ENCODE data around the gene BBS7.
A peak's percentile ranks its signal among the peaks of the same experiment; 100 is the strongest.

BBS7 gene

DNA sequence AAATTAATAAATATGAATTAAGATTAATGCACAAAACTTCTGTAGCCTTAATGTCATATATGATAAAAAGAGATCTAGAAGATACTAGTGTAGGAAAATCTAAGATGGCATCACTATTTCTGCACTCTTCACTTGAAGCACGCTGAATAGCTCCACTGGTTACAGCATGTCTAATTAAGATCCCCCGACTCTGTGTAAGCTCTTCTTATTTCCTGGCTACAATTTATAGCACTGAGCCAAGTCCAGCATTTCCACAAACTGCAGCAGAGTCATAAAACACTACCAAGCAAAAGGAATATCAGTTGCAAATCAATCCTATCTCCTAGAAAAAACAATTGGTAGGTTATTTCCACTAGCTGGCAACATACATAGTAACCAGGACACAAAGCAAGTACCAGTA is 45.3 kb downstream of the BBS7 start:
- DNase-seq: no peak

DNA sequence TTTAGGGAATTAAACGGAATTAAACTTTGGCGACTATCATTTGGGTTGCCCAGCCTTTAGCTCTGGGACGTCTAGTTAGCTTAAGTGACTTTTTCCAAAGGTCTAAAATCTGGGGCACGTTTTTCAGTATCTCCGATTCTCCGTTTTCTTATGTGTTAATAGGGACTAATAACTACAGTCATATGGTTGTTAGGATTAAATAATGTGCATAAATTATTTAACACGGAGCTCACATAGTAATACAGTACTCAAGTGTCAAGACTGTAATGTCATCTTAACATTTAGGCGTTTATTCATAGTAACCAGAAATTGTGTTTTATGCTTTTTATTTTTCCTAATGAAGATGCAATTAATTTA is 46.1 kb downstream of the BBS7 start:
- DNase-seq: no peak

DNA sequence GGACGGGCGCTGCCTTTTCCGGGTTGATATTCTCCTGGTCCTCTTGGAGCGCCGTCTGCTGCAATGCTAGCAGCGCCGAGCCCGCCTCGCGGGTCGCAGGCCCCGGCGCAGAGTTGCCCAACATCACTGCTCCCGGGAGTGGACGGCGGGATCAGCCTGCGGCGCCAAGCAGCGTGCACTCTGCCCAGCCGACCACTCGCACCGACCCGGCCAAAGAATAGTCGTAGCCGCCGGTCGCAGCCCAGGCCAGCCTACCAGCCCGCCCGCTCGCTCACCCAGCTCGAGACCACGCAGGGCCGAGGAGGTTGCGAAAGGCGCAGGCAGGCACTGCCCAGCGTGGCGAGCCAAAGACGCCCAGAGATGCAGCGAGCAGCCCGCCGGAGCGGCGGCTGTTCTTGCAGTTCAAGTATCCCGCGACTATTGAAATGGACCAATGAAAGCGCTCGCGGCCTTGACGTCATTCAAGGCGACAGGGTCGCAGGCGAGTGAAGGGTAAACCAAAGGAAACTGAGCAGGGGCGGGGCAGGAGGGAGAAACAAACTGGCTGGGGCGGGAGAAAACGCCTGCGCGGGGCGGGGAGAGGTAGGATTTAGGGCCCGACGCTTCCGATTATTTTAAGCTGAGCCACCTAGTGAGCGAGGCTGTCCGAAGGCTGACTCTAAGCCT is 46.6 kb downstream of the BBS7 start, which contains the start of gene CCNA2:
TSS of gene CCNA2 (minus strand) at position 379 of the 666 bp plus-strand sequence. CDS start at position 124, 255 bp downstream.
- DNase-seq: peak; percentile 98

DNA sequence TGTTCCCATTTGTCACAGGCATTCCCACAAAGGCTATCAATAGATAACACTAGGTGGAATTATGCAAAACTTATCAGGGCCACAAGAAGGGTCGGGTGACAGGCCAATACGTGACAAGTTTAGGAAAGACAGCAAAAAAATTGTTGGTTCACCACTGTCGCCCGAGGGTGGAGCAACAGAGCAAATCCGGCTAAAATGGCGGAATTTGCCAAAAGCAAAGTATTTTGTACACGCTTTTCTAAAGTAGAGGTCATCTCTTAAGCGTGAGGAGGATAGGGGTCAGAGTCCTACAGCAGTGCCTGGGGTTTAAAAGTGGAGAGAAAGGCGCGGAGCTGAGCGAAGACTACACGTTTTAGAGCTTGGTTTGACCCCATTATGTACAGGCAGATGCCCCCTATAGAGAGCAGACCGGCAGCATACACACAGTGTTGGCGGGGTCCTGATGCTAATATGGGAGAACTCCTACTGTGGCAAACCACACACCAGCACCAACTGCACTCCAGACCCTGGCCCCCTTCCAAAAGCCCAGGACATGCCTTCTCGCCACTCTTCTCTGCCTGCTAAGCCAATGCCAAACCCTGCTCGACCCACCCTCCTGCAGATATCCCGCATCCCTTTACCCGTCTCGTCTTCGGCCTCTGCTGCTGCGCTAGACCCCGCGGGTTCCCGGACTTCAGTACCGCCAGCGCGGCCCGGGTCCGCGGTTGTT is 47.3 kb downstream of the BBS7 start:
- DNase-seq: peak; percentile 56

DNA sequence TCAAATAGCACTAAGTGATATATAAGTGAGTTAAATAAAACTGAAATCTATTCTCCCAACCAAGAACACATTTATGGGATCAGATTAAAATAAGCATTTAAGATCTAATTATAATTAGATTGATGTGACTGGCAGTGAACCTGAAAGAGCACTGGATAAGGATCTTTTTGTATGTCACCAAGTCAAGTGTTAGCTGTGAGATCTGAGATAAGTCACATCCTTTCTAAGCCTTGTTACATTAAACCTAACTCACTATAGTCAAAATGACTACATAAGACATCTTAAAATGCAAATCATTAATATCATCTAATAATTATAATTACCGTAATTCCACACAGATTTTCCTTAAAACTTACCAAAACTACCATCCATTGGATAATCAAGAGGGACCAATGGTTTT is 48.2 kb downstream of the BBS7 start:
- DNase-seq: no peak

DNA sequence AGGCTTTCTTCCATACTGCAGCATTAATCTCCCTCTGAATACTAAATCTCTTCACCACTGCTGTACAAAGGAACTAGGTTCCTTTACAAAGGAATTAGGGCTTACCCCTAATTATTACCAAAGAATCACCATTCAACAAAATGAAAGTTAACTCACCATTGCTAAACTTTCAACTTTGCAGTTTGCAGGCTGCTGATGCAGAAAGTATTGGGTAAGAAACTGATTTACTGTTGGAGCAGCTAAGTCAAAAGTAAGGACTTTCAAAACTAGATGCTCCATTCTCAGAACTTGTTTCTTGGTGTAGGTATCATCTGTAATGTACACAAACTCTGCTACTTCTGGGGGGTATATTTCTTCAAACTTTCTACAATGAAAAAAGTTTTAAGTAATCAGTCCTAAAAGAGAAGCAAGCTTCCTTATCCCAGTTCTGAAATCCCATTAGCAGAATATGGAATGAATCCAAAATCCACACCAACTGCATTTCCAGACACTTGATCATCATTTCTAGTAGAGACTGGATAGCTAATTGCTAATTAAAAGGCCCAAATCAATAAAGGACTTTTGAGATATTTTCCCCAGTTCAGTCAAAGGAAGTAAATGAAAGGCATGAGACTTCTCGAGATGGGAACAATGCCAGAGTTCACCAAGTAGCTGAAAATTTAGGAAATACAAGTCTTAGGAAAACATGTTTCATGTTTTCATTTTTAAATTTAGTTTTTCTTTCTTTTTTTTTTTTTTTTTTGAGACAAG is 50.9 kb downstream of the BBS7 start:
- no peak for DNase-seq

DNA sequence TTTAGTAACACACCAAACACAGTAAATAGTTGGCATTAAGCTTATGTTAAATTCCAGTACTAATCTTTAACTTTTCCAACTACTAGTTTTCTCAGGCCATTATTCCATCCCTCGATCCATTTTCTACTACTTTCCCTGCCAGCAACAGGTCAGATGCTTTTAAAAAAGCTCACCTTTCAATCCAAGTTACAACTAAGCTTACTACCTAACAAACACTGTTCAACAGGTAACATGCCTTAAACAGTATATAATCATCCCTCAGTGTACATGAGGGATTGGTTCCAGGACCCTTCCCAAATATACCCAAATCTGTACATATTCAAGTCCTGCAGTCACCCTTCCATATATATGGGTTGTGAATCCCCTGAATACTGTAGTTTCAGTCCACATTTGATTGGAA is 52.1 kb downstream of the BBS7 start:
- no peak for DNase-seq

DNA sequence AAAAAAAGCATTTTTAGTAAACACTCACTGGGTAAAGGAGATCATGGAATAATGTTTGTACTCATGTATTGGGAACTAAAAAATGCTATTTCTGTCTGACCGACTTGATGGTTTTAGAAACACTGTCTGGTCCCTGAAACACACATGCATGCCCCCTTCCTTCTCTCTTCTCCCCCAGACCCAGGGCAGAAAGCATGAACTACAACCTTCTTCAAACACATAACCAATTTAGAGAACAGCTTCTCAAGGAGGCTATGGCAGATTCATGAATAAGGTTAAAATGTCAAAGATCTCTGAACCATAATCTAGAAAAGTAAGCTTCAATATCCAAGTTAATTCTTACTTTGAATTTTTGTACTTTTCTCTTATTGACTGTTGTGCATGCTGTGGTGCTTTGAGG is 52.6 kb downstream of the BBS7 start:
- DNase-seq: no peak

DNA sequence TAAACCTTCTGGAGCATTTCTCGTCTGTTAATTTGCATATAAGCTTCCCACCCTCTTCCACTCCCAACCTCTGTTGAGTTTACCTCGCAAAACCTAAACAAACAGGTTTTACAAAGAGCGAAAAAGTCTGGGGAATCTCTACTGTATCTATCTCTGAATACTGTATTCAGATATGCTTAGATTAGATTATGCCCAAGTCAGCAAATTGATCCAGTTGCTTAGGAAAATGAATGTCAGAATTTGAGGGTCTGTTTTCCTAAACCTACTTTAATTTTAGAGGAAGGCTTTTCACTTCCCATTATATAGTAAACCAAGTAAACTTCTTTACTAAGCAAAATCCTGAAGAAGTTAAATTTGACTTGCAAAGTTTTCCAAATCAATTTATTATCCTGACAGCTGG is 53.3 kb downstream of the BBS7 start:
- DNase-seq: no peak

DNA sequence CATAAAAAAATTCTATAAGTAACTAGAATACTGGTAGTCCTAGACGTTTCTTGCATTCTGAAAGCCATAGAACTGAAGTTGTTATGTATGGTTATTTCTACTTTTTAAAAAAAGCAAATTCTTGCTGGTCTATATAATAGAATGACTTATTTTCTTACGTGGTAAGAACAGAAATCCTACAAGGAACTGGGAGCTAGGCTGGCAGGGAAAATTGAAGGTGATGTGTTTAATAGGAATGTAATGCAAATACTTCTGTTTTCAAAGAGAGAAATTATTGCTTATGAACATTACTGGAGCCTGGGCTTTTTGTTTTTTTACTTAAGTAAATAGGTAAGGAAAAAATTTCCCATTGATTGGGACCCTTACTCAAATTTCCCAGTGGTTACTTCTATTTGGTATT is 55.5 kb downstream of the BBS7 start:
- no peak for DNase-seq

DNA sequence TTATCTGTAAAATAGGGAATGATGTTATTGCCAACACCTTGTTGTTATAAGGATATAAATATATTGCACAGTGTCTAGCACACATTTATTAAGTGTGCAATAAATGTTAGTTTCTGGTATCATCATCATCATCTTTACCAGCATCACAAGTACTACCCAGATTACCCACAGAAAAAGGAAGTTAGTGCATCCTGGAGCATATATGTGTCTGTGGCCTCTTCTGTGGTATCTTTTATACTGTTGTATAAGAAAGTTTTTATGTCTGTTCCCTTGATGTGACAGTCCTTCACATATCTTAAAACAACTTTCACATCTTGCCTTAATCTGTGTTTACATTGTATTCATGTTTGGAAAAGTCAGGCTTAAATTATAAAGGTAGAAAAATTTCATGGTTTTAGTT is 59.2 kb downstream of the BBS7 start:
- no peak for DNase-seq

DNA sequence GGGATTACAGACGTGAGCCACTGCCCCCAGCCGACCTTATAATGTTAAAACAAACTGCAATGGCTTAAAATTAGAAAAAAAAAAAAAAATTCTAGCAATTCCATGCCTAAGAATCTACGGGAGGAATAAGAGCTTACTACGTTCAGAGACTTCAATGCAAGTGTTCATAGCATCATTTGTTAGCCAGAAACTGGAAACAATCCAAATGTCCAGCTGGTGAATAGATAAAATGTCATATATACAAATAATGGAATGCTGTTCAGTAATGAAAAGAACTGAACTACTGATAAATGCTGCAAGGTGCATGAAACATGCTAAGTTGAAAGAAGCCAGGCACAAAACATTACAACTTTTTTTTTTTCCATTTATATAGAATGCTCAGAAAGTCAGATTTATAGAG is 63.9 kb downstream of the BBS7 start:
- no peak for DNase-seq

DNA sequence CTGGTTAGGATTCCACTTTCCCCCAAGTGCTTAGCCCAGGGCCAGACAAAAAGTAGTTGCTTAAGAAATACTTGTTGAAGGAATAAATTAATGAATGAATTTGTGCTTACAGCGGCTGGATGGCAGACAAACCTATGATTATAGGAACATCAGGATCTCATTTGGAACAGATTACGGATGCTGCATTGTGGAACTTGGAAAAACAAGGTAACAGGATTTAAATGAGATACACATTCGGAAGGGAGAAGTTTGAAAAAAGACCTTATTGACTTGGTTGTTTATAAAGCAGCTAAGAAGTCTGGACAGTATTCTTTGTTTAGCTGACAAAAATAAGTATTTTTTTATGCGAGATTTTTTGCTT is 68.6 kb downstream of the BBS7 start:
- no peak for DNase-seq

DNA sequence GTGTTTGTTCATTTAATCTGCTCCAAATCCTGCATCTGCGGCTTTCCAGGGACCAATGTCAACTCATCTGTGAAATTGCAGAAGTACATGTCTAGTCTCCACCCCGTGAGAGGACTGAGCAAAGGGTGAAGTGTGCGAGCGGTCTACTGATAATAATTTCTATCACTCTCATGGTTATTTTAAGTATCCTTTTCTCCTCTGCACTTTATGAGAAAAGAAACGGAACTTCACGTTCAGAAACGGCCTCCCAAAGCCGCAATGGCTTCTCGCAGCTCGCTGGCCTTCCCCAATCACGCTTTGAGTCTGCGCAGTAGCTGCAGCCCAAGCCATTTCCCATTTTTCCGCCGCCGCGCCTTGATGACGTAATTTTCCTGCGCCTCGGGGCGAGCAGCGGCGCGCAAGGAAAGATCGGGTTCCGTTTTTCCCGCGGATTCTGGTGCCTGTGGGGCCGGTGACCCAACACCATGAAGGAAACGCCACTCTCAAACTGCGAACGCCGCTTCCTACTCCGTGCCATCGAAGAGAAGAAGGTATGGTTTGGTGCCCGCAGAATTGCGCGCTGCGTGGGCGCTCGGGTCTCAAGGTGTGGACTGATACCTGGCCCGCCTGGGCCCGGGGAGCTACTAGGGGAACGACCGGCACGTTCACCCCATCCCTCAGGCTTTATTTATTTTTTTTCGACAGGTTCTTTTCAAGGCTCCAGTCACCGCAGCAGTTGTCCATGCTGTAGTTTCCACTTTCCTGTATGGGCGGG is 69.1 kb downstream of the BBS7 start, which contains the start of gene EXOSC9:
TSS of gene EXOSC9 (plus strand) at position 363 of the 754 bp plus-strand sequence. CDS start at position 465, 102 bp downstream.
- DNase-seq: peak; percentile 95

DNA sequence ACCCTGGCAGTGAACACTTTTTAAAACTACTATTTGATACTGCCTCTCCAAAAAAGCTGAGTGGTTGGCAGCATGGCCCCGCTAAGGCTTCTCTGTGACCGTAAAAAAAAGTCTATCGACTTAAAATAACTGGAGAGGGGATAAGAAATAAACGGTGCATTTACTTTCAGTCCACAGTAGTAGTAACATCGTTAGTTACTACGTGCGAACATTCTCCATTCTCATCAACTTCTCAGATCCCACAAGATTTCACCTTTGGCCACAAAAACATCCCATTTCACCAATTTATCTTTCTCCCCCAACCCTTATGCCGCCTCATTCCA is 69.7 kb downstream of the BBS7 start:
- no peak for DNase-seq

DNA sequence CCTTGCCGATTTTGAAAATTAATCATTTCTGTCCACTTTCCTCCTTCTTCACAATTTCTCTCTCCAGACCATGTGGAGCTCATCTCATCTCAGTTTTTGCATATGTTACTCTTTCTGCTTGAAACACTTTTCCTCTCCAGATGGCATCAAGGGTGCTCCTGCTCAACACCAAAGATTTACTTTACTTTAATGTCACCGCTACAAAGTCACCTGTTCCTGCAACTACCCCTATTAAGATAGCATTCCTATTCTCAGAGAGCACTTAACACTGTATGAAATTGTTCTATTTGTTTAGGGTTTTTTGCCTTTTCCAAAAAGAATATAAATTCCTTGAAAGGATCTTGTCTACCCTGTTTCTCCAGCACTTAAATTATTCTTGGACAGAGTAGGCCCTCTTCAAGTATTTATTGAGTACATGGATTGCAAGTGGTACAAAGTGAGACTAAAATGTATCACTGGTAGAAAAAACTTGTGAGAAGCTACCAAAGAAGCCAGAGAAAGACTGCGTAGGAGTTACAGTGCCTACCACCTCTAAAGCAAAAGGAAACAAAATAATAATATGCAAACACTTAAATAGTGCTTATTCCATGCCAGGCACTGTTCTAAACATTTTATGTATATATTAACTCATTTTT is 70.3 kb downstream of the BBS7 start:
- no peak for DNase-seq

DNA sequence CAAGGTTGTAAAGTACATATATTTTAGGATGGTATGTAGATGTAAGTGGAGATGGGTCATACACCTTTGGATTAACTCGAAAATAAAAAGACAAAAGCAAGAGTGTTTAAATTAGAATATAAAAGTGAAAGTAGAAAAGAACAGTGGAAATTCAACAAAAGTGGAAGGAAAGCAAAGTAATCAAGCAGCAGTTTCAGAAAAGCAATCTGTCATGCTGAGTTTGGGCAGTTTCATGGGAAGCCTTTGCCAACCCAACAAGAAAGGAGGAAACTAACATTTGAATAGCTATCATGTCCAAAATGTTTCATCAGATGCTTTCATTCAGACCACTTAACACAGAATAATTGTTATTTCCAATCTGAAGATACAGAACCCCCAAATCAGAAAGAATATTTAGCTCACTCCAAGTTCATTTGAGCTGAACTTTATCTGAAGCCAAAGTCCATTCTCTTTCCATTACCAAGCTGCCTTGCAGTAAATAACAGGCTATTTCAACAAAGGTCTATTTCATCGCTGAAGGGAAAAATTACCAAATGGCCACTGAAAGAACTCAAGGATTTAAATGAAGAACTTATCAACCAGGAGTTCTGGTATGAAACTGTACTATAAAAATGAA is 71.0 kb downstream of the BBS7 start:
- DNase-seq: no peak

DNA sequence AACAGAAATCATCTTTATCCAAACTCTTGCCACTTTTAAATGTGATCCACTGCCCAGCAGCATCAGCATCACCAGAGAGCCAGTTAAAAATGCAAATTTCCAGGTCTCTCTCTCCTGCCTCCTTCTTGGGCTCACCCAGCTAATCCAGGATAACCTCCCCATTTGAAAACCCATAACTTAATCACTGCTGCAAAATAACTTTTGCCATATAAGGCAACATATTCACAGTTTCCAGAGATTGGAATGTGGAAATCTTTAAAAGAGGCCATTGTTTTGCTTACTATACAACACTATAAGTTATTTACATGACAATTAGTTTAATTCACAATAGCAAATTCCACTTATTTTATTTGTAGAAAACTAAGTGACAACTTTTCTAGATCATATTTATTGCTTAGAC is 74.0 kb downstream of the BBS7 start:
- no peak for DNase-seq

DNA sequence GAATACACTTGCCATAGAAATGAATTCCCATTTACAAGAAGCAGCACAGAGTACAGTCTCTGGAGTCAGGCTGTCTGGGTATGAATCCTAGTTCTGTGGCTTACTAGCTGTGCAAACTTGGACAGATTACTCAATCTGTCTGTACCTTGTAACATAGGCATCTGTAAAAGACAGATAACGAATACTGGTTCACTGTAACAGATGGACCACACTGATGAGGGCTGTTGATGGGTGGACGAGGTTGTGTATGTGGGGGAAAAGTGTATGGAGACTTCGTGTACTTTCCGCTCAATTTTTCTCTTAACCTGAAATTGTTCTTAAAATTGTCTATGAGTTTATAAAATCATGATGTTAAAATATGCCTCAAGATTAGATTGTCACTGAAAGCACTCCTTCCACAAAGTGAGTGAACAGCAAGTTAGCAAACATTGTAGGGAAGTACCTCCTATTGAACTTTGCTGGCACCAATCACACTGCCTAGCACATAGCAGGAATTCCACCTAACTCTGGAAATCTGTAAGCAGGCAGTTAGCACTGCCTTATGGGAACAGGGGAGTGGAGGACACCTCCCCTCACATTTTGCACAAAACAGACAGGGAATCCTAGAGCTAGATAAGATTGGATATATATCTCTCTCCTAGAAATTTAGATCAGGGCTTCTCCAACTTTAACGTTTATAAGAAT is 75.6 kb downstream of the BBS7 start:
- no peak for DNase-seq

DNA sequence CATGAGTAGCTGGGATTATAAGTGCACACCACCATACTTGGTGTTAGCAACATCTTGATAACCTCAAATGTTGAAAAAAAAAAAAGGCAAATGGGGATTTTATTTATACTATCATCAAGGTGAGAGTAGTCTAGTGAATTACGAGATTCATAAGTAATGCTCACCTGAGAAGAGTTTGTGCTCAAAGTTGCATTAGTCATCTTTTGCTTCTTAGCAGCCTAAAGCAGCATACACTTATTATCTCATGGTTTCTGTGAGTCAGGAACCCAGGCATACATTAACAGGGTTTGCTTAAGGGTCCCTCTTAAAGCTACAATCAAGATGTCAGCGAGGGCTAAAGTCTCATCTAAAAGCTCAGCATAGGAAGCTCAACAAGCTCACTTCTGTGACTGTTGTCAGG is 77.3 kb downstream of the BBS7 start:
- DNase-seq: no peak

DNA sequence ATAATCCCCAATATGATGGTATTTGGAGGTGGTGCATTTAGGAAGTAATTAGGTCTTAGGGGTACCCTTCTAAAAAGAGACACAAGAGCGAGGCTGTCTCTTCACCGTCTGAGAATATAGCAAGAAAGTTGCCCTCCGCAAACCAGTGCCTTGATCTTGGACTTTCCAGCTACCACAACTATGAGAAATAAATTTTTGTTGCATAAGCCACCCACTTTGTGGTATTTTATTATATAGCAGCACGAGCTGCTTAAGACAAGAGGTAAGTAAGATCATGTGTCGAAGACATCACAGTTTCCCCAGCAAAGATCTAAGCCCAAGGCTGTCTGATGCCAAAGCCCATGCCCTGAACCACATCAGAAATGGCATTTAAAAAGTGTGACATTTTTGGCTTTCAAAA is 78.8 kb downstream of the BBS7 start:
- DNase-seq: no peak

DNA sequence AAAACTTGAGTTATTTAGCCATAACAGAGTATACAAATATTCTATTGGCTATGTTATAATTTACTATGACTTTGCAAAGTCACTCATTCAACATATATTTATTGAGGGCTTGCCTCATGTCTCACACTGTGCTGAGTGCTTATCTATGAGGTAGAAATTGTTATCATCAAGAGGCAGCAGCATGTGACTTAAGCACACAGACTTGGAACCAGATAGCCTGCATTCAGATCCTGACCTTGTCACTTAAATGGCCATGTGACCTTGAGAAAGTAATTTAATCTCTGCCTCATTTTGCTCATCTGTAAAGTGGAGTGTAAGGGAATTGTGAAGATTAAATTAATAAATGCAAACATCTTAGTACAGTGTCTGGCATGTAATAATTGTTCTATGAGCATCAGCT is 79.3 kb downstream of the BBS7 start:
- DNase-seq: no peak
